Loucy (cell line): ENCODE results near the gene SIPA1L3.

Experiments
- H2AFZ ChIP-seq: fragments of 200-600 bp; sonication (generic); 2 replicates; pipeline ENCODE4 v1.6.0; 2016; ENCODE audit warnings: antibody characterized with exemption, mild to moderate bottlenecking, low read length, moderate library complexity
- H3F3A ChIP-seq: fragments of 200-600 bp; 2 replicates; pipeline ENCODE4 v1.6.0; 2016; ENCODE audit warnings: antibody characterized with exemption, low read depth, mild to moderate bottlenecking
- H3K27me3 ChIP-seq: fragments of 200-600 bp; sonication (generic); 2 replicates; pipeline ENCODE4 v1.6.1; 2014; ENCODE audit warnings: low read length, mild to moderate bottlenecking; ENCODE audit not compliant: insufficient read depth, poor library complexity, severe bottlenecking
- H3K36me3 ChIP-seq: fragments of 200-600 bp; sonication (generic); 2 replicates; pipeline ENCODE4 v1.6.1; 2016; ENCODE audit warnings: low read length; ENCODE audit not compliant: insufficient read depth
- H3K4me1 ChIP-seq: fragments of 200-600 bp; sonication (generic); 2 replicates; pipeline ENCODE4 v1.5.1; 2014; ENCODE audit warnings: low read length, mild to moderate bottlenecking; ENCODE audit not compliant: insufficient read depth, poor library complexity, severe bottlenecking
- H3K4me2 ChIP-seq: fragments of 200-600 bp; sonication (generic); 2 replicates; pipeline ENCODE4 v1.6.0; 2014; ENCODE audit warnings: antibody characterized with exemption, low read length, low read depth, mild to moderate bottlenecking; ENCODE audit not compliant: poor library complexity, severe bottlenecking
- H3K4me3 ChIP-seq: fragments of 200-600 bp; sonication (generic); 2 replicates; pipeline ENCODE4 v1.5.1; 2014; ENCODE audit warnings: low read length, mild to moderate bottlenecking, mixed read lengths; ENCODE audit not compliant: poor library complexity, severe bottlenecking
- H3K79me2 ChIP-seq: fragments of 200-600 bp; sonication (generic); 2 replicates; pipeline ENCODE4 v1.6.1; 2014; ENCODE audit warnings: low read length; ENCODE audit not compliant: insufficient read depth
- H3K9ac ChIP-seq: fragments of 200-600 bp; sonication (generic); 2 replicates; pipeline ENCODE4 v1.6.0; 2014; ENCODE audit warnings: mild to moderate bottlenecking, low read depth, low read length, moderate library complexity; ENCODE audit not compliant: poor library complexity, severe bottlenecking
- H3K9me2 ChIP-seq: fragments of 200-600 bp; sonication (generic); replicated peaks from 2 replicates; pipeline ENCODE4 v1.6.1; 2016; ENCODE audit warnings: low read depth, low read length, mixed read lengths
- H3K9me3 ChIP-seq: fragments of 200-600 bp; sonication (generic); 2 replicates; pipeline ENCODE4 v1.6.1; 2014; ENCODE audit warnings: mild to moderate bottlenecking, antibody characterized with exemption, low read length, low read depth; ENCODE audit not compliant: insufficient read depth
- H4K20me1 ChIP-seq: fragments of 200-600 bp; sonication (generic); 2 replicates; pipeline ENCODE4 v1.6.0; 2014; ENCODE audit warnings: antibody characterized with exemption, low read length, mild to moderate bottlenecking; ENCODE audit not compliant: insufficient read depth, poor library complexity, severe bottlenecking
- EZH2phosphoT487 ChIP-seq: fragments of 200-600 bp; IDR thresholded peaks from 2 replicates; pipeline ENCODE4 v1.6.1; 2018; ENCODE audit warnings: antibody characterized with exemption, mild to moderate bottlenecking, moderate library complexity, borderline replicate concordance
- TF ChIP-seq, protein P1 (sequence below): fragments of 200-600 bp; sonication (generic); conservative IDR thresholded peaks from 2 replicates; pipeline ENCODE4 v1.5.1; 2014; ENCODE audit warnings: mild to moderate bottlenecking, antibody characterized with exemption, low read length

SIPA1L3 gene

DNA sequence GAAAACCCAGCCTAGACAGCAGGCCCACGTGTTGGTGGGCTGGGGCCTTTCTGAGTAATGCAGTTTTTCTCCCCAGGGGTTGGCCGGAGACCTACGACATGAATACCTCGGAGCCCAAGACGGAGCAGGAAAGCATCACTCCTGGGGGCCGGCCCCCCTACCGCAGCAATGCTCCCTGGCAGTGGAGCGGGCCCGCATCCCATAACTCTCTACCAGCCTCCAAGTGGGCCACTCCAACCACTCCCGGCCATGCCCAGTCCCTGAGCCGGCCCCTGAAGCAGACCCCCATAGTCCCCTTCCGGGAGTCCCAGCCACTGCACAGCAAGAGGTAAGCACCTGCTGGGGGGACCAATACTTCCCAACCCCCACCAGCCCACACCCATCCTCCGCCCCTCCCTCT lies 234.1 kb downstream of the SIPA1L3 start:
- no peak overlapping the region for H3K9ac ChIP-seq
- no peak overlapping the region for H3K4me3 ChIP-seq
- H3K4me2 ChIP-seq = no peak overlapping the region
- TF ChIP-seq EZH2phosphoT487 = no peak
- TF ChIP-seq, protein P1, sequence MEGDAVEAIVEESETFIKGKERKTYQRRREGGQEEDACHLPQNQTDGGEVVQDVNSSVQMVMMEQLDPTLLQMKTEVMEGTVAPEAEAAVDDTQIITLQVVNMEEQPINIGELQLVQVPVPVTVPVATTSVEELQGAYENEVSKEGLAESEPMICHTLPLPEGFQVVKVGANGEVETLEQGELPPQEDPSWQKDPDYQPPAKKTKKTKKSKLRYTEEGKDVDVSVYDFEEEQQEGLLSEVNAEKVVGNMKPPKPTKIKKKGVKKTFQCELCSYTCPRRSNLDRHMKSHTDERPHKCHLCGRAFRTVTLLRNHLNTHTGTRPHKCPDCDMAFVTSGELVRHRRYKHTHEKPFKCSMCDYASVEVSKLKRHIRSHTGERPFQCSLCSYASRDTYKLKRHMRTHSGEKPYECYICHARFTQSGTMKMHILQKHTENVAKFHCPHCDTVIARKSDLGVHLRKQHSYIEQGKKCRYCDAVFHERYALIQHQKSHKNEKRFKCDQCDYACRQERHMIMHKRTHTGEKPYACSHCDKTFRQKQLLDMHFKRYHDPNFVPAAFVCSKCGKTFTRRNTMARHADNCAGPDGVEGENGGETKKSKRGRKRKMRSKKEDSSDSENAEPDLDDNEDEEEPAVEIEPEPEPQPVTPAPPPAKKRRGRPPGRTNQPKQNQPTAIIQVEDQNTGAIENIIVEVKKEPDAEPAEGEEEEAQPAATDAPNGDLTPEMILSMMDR = no peak
- no peaks in the 10 kb centered on the region for H3F3A ChIP-seq
- H2AFZ ChIP-seq = no peak overlapping the region
- no peaks in the 10 kb centered on the region for H3K79me2 ChIP-seq
- no peaks in the 10 kb centered on the region for H4K20me1 ChIP-seq
- no peaks in the 10 kb centered on the region for H3K9me3 ChIP-seq
- H3K36me3 ChIP-seq = no peaks in the 10 kb centered on the region
- H3K27me3 ChIP-seq = no peaks in the 10 kb centered on the region
- H3K9me2 ChIP-seq = no peaks in the 10 kb centered on the region
- no peaks in the 10 kb centered on the region for H3K4me1 ChIP-seq

DNA sequence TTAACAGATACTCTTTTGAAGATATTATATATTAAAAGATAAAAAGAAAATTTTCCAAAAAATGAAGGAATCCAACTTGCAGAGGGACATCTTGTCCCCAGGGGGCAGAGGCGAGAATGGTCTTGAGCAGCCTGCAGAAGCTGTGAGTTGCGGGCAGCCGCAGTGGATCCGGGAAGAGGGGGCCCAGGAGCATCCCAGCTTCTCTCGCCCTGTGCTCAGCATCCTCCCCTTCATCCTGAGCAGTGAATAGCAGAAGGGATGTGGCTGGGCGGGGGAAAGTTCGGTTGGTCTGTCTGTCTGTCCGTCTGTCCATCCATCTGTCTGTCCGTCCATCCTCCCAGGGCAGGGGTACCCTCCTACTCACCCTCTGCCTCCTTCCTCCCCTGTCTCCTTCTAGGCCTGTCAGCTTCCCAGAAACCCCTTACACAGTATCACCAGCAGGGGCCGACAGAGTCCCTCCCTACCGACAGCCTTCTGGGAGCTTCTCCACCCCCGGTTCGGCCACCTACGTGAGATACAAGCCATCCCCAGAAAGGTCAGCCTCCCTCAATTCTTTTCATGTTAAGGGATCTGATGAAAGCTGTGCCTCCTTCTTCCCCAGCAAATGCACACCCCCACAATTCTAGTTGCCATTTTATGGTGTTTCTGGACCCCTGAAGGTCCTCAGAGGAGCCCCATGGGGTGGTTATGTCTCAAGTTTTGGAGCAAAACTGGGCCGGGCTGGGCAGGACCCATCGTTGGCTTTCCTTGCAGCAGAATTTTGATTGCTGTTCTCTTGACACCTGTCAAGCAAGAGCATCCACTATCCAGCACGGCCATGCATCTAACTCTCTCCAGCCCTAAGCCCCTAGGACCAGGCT lies 235.4 kb downstream of the SIPA1L3 start:
- Histone ChIP-seq H3K27me3 (no peaks in the 10 kb centered on the region), H3K9me3 (no peaks in the 10 kb centered on the region), H3K4me2 (no peak overlapping the region), H3K9me2 (no peaks in the 10 kb centered on the region), H3K9ac (no peak overlapping the region), H2AFZ (no peak overlapping the region), H3K4me1 (no peaks in the 10 kb centered on the region), H3K4me3 (no peak overlapping the region), H4K20me1 (no peaks in the 10 kb centered on the region), H3K36me3 (no peaks in the 10 kb centered on the region), H3K79me2 (no peaks in the 10 kb centered on the region), H3F3A (no peaks in the 10 kb centered on the region)
- TF ChIP-seq, protein P1 = peak; percentile 83
- no peak for TF ChIP-seq EZH2phosphoT487

DNA sequence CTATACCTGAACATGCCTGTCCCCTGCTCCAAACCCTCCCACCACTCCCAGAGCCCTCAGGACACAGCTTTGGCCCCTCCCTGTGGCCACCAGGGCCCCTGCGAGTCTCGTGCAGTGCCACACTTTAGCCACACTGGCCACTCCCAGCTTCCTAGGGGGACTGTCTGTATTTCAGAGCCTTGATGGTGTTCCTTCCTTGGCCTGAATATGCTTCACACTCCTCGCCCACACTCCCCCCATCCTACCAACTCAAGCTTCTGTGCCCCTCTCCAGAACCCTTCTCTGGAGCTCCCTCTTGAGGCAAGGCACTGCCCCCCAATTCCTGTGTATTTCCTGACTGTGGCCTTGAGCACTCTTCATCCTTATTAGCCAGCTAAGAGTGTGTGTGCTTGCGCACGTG lies 236.8 kb downstream of the SIPA1L3 start:
- H3K9me2 ChIP-seq = no peaks in the 10 kb centered on the region

More for the DNA sequence above, 236.8 kb downstream of the SIPA1L3 start:
- Histone ChIP-seq H3K9ac (no peak overlapping the region), H3K4me3 (no peak overlapping the region), H3K27me3 (no peaks in the 10 kb centered on the region), H3K9me3 (no peaks in the 10 kb centered on the region), H3K4me2 (no peak overlapping the region), H4K20me1 (no peaks in the 10 kb centered on the region), H3K79me2 (no peaks in the 10 kb centered on the region), H3K36me3 (no peaks in the 10 kb centered on the region), H2AFZ (no peak overlapping the region), H3F3A (no peaks in the 10 kb centered on the region), H3K4me1 (no peaks in the 10 kb centered on the region)
- TF ChIP-seq EZH2phosphoT487 = no peak
- TF ChIP-seq, protein P1 = peak; percentile 55
